ENCODE measurements around the gene RNASET2.

RNASET2 gene

DNA sequence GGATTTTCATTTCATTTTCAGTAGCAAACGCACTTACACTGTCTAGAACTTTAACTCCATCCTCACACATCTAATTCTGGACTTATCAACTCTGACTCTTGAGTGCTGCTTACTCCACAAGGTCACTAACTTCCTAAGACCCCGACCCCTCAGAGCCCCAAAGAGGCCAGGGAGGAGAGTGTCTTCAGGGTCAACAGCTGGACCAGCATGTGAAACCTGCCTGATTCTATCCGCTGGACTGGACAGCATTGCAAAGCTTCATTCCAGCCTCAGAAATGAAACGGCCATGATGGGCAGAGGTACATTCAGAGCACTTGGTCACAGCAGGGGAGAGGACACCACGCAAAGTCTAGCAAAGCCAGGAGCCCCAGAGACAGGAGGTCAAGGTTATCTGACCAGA is 9.1 kb downstream of the RNASET2 start:
- no peak for DNase-seq (ENCODE audit: low read depth)

DNA sequence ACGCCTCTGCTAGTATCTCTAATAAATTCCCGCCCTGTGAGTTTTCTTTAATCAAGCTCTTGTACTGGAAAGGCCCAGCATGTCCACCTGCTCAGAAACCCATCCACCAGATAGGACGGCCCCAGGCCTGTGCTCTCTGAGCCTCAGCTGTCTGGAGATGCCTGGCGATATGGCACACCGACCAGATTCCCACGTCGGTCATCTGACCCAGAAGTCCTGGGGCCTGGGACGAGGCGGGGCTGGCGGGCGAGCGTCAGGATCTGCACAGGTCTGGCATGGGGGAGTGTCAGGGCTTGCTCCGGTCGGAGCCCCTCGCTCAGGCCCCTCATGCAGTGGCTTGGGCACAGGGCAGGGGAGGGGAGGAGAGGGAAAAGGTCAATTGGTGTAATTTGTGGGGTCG is 10.2 kb downstream of the RNASET2 start:
- no peak for DNase-seq (ENCODE audit: low read depth)

- DNase-seq (ENCODE audit: low read depth), result no peak
Measured at GRCh38 chr6:166944666-166945256, 11.6 kb downstream of the RNASET2 start.

DNA sequence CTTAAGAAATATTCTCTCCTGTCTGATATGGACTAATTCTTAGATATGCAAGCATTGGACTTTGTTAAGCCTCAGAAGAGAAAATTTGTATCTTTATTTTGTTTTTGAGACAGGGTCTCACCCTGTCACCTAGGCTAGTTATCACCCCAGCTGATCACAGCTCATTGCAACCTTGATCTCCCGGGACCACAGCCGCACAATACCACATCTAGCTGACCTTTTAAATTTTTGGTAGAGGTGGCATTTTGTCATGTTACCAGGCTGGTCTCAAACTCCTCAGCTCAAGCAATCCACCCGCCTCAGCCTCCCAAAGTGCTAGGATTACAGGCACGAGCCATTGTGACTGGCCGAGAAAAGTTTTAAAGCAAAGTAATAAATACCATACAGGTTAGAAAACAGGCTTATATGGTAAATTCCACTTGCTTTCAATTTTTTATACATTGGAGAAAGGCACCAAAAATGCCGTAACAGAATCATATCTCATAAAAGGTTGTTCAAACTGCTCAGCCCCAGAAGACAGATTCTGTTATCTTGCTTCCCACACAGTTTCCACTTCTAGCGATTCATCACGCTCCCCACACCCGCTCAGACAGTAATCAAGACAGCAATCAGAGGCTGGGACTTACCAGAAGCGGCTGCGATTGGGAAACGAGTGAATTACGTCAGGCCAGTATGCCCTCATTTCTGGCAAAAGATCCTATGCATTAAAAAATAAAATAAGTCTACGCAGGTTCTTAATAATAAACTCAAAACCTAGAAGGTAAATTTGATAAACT is 13.8 kb downstream of the RNASET2 start:
- DNase-seq (ENCODE audit: low read depth), result no peak

- no peak for DNase-seq (ENCODE audit: low read depth)
Measured at GRCh38 chr6:166940643-166941068, 15.7 kb downstream of the RNASET2 start.

DNA sequence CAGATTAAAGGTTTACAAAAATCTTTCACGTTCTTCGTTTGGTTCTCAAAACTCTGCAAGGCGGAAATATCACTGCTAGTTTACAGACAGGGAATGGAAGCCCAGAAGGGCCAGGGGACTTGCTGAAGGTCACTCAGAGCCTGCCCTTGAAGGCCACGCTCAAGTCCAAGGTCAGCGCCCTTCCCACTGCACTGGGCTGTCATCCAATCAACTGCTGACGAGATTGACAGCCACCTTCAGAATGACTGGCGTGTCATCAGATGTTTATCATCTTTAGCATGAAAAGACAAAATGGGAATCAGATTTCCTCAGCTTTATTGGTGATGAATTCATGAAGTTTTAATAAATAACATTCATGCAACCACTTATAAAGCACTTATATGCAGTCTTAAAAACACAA is 16.5 kb downstream of the RNASET2 start:
- no peak for DNase-seq (ENCODE audit: low read depth)

GRCh38 chr6:166939345-166939744 is 17.0 kb downstream of the RNASET2 start:
- DNase-seq (ENCODE audit: low read depth), result no peak

DNA sequence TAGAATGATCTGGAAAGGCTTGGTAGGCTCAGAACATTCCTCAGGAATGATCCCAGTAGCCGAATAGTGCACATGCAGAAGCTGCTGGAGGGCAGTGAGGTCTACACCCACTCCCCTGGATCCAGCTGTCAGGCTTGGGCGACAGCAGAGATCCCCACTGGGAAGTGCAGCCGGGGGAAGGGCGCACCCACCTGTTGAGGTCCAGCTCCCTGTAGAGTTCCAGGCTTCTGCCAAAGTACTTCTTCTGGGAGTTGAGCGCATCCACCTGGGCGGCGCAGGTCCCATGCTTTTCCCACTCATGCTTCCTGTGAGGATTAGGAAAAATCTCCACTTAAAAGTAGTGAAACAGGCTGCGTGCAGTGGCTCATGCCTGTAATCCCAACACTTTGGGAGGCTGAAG is 17.6 kb downstream of the RNASET2 start:
- DNase-seq (ENCODE audit: low read depth), result no peak

- no peak for DNase-seq (ENCODE audit: low read depth)
Measured at GRCh38 chr6:166938150-166938549, 18.2 kb downstream of the RNASET2 start.

DNA sequence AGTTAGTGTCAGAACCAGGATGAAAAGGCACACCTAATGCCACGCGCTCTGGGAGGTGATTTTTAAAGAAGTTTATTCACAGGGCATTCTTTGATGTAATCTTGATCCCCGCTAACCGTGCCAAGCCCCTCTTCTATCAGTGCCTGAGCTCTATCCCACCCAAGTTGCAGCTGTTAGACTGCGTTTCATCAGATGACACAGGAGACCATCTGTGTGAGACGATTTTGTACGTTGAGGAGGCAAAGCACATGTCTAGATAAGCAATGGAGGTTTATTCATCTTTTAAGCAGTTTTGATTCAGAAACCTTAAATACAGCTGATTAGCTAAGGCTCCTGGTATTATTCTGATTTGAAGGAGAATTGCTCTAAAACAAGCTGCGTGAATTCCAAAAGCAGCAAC is 18.6 kb downstream of the RNASET2 start:
- no peak for DNase-seq (ENCODE audit: low read depth)

GRCh38 chr6:166936079-166936787 is 20.1 kb downstream of the RNASET2 start:
- no peak for DNase-seq (ENCODE audit: low read depth)

- DNase-seq (ENCODE audit: low read depth), result no peak
Measured at GRCh38 chr6:166935353-166935752, 21.0 kb downstream of the RNASET2 start.

DNA sequence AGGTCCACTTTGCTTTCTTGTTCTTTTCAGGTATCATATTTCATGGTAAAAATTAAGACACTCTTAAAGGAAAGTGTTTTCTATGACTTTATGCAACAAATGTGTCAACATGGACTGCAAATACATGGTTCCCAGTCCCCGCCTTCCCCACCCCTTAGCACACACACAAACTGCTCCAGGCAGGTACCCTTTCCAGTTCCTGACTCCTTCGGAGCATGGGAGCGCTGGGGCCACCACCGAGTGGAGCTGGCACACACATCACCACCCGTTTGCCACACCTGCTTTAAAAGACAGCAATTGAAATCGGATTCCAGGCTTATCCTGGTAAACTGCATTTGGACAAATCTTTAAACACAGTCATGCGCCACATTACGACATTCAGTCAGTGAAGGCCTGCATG is 22.2 kb downstream of the RNASET2 start:
- no peak for DNase-seq (ENCODE audit: low read depth)

DNA sequence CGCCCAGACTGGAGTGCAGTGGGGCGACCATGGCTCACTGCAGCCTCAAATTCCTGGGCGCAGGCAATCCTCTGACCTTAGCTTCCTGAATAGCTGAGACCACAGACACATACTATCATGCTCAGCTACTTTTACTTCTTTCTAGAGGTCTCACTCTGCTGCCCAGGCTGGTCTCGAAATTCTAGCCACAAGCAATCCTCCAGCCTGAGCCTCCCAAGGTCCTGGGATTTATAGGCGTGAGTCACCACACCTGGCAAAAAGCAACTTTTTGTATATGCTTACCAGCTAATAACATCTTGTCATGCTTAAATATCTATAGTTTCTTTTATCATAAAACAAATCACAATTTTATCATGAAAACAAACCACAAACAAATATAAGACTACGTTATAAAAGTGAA is 23.0 kb downstream of the RNASET2 start:
- DNase-seq (ENCODE audit: low read depth), result no peak

DNA sequence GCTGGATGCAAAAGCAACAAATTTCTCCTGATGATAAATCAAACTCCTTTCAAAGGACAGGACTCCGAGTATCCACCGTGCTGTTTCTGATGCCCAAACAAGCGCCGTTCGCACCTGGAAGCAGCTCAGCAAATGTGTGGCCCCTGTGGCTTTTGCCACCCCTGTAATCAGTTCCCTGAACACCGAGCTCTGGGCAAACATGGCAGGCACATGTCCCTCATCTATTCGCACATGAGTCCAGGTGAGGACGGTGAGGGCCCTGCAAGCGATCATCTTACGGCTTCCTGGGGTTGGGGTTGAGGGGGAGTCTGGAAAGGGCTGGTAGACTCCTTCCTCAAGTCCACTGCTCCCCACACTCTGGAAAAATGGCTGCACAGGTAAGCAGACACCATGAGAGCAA is 23.7 kb downstream of the RNASET2 start:
- DNase-seq (ENCODE audit: low read depth), result no peak

GRCh38 chr6:166932116-166932515 is 24.2 kb downstream of the RNASET2 start:
- DNase-seq (ENCODE audit: low read depth), result no peak

GRCh38 chr6:166931426-166931970 is 24.9 kb downstream of the RNASET2 start:
- DNase-seq (ENCODE audit: low read depth), result no peak

GRCh38 chr6:166930354-166930891 is 25.9 kb downstream of the RNASET2 start:
- no peak for DNase-seq (ENCODE audit: low read depth)

- DNase-seq (ENCODE audit: low read depth), result no peak
Measured at GRCh38 chr6:166929542-166930189, 26.7 kb downstream of the RNASET2 start.

DNA sequence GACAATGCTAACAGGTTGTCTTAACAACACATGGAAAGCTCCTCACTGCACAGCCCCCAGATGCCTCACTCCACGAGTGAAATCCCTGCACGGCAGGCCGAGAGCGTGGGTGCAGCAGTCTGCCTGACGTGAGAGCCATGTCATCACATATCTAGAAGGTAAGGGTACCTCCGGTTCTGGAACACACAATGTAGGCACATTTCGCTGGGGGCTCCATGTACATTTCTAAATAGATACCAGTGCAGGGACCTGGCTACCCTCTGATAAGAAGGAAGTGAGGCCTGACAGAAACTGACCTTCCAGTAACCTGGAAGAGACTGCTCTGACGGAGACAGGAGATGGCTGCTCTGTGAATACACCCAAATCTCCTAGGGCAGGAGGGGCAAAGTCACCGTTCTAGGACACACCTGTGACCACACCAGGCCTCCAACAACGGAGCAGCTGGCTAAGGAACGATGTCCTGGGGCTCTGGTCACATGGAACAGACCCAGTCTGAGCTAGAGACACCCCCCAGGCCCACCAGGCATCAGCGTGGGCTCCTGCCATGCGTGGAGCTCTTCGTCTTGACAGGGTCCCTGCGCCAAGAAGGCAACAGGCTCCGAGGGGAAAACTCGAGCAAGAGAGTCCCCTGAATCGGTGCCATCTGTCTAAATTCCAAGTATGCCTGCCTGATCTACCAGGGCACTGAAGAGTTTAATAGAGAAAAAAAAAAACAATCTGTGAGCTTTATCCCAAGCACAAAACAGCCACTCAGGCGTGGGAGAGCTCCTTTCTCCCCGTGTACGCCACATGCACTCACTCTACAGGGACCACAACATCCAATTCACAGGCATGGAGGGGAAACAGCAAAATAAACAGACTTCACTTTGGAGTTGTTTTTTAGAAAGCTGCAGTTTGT is 27.5 kb downstream of the RNASET2 start:
- no peak for DNase-seq (ENCODE audit: low read depth)
